Measurements from ENCODE around the gene SLC26A11.

- TF ChIP-seq CTCF (IDR thresholded peaks at IDR 0.05 in 4 of 5, conservative IDR thresholded peaks at IDR 0.05 in 1 of 5) (no peak), POLR2A (IDR thresholded peaks at IDR 0.05) (no peak)
These were observed 10.5 kb upstream of the SLC26A11 start for GRCh38 chr17:80209765-80210164.

Data from gastrocnemius medialis (tissue), 4 donors.